Motor neuron (in vitro differentiated cells): ENCODE data around the gene RYR3. TPM values are rescaled to one million over a fixed set of nuclear protein-coding genes. Genes with fewer than 3 reads are reported as not detected.

Experiments
- ATAC-seq, 8 experiments: fragments of 200-7000 bp; cut with Tn5 transposase; replicated peaks in 6 of 8; 2 replicates each; pipeline ENCODE4 v1.8.0; 2021; ENCODE audit warnings: mild to moderate bottlenecking in 8 of 8, moderate library complexity in 8 of 8
- H3K27ac ChIP-seq, 2 donors: fragments of 250-450 bp; sonication (Bioruptor Pico); 2 replicates each; pipeline ENCODE4 v1.9.0; 2021; ENCODE audit warnings: antibody characterized with exemption in 2 of 2, mild to moderate bottlenecking in 2 of 2, moderate library complexity in 1 of 2
- H3K4me1 ChIP-seq, 2 donors: fragments of 250-450 bp; sonication (Bioruptor Pico); replicated peaks in 1 of 2; 2 replicates each; pipeline ENCODE4 v1.6.1; 2021; ENCODE audit warnings: antibody characterized with exemption in 2 of 2, mild to moderate bottlenecking in 2 of 2, moderate library complexity in 1 of 2
- H3K4me3 ChIP-seq, 5 donors: fragments of 250-450 bp; sonication (Bioruptor Pico); 2 replicates each; pipeline ENCODE4 v1.9.0; 2021; ENCODE audit warnings: antibody characterized with exemption in 5 of 5, mild to moderate bottlenecking in 5 of 5, moderate library complexity in 4 of 5
- WGBS, 10 experiments: fragments of 450-650 bp; shearing (Covaris generic); methylation state at CpG; one replicate each; pipeline ENCODE4 v1.0.0; 2022; 5-methylcytosine and 5-hydroxymethylcytosine counted together
- in situ Hi-C, 9 experiments: fragments of 400-800 bp; cut with MboI; loops; one replicate each; pipeline ENCODE4 v1.15.0; 2021; ENCODE audit warnings: low sequenced_read_pairs in 9 of 9, low pct_unique_long_range_greater_than_20kb in 2 of 9; ENCODE audit not compliant: unreplicated experiment in 9 of 9
- total RNA-seq, 8 experiments: library from RNA; unstranded; fragments of 300-600 nt; gene quantifications; 2 replicates each; pipeline versions ENCODE4 v1.2.3 to v1.2.4, GENCODE V29; 2022

Gene RYR3
- total RNA-seq = 1 to 10 TPM in 7 of 8 experiments, under 1 TPM in 1; 0.51 to 5.8 (median 2.2) TPM

DNA sequence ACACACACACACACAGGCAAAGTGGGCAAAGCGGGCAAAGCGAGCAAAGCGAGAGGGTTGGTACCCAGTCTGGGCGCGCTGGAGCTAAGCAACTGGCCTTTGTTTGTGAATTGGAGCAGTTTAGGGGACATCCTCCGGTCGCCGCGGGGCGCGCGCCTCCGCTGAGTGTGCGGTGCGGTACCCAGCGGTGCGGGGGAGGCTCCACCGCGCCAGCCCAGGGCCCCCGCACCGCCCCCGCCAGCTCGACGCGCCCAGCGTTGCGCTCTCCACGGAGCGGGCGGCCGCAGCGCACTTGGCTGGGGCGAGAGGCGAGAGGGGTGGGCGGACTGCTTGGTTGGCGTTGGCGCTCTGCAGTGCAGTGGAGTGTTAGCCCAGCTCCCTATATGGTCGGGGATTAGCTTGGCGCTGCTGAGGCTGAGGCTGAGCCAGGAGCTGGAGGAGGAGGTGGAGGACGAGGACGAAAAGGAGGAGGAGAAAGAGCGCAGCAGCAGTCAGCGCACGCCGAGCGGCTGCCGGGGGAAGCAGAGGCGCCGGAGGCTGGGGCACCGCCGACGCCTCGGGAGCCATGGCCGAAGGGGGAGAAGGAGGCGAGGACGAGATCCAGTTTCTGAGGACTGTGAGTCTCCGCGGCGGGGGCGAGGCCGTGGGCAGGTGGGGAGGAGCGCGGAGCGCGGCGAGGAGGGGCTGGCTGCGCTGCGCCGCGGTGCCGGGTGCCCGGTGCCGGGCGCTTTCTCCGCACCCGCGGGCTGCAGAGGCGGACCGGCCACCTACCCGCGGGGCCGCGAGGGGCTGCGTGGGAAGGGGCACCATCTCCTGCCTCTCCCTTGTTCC is at the start of gene RYR3:
Gene RYR3 (plus strand): TSS at position 487 of the 831 bp plus-strand sequence. CDS start 79 bp downstream, at position 566.
- peak within 1 kb of the TSS; percentile 43 to 68 (median 53) for H3K4me3 ChIP-seq
- WGBS, 10 experiments = 0 to 20% (median 7%) methylated on average over 1 to 12 of the region's 84 CpGs; no CpG with 5 or more reads in 3 of the 10 experiments
- H3K4me1 ChIP-seq = peaks cover under 1 to 1% of the 10 kb centered on the region in 2 donors
- in situ Hi-C loops = loop anchor here in 1 of 9 experiments (25.0 kb wide), 1 partner anchor 402 kb away; no protein-coding TSS in a partner anchor
- no peak within 1 kb of the TSS for H3K27ac ChIP-seq
- peak in 6 of 8 experiments; percentile 71 to 90 (median 87) for ATAC-seq

- ATAC-seq = no peak
- WGBS, 10 experiments = 0 to 75% (median 26%) methylated on average over 1 to 2 of the region's 2 CpGs
- H3K4me1 ChIP-seq = no peaks in the 10 kb centered on the region
- no peak overlapping the region for H3K4me3 ChIP-seq
- no peak overlapping the region for H3K27ac ChIP-seq
- in situ Hi-C loops = no loop called here
These were observed 48.5 kb upstream of the RYR3 start for GRCh38 chr15:33262306-33262705.

- Histone ChIP-seq H3K4me1 (no peaks in the 10 kb centered on the region), H3K27ac (no peak overlapping the region), H3K4me3 (no peak overlapping the region)
- in situ Hi-C loops = loop anchor here in 5 of 9 experiments (25.0 kb wide), 2 partner anchors 410 to 435 kb away; no protein-coding TSS in a partner anchor
- ATAC-seq = no peak
- WGBS, 10 experiments = 0 to 67% (median 8%) methylated on average over 1 of the region's 1 CpG; no CpG with 5 or more reads in 4 of the 10 experiments
These were observed 33.1 kb upstream of the RYR3 start for GRCh38 chr15:33277689-33278088.

DNA sequence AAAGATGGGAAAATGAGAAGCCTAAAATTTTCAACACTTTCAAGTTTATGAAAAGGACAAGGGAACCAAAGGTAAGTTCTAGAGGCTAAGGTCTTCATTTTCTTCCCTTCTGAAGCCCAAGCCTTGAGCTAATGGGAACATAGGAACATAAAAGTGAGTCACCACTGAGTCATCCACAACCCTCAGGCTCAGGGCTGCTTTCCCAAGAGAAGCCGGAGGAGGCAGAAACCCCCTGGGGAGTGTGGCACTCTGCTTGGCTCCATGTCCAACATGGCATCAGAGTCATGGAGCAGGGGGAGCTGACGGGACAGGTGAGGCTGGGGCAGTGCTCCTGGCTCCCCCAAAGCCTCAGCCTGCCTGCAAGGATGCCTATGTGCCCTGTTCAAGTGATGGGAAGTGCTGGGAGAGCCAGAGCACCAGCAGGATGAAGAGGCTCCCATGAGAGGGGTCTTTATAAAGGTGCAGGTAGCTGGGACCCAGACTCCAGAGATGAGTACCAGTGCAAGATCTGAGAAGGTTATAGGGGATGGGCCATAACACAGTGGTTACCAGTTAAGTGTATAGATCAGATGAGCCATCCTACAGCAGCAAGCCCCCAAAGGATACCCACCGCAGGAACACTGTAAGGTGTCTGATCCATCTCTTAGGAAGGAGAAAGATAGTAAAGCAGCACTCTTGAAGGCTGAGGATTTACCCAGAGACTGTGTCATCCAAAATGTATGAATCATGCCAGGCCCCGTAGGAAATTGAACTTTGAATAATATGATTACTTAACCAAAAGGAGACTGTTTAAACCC is 31.8 kb upstream of the RYR3 start:
- in situ Hi-C loops = loop anchor here in 5 of 9 experiments (25.0 kb wide), 2 partner anchors 408 to 433 kb away; no protein-coding TSS in a partner anchor
- no peak overlapping the region for H3K27ac ChIP-seq
- 0 to 83% (median 57%) methylated on average over 1 to 3 of the region's 4 CpGs; no CpG with 5 or more reads in 2 of the 10 experiments for WGBS, 10 experiments
- peak; percentile 58 to 99 (median 84) for ATAC-seq
- H3K4me1 ChIP-seq = no peaks in the 10 kb centered on the region
- H3K4me3 ChIP-seq = no peak overlapping the region

GRCh38 chr15:33279613-33280205 is 31.1 kb upstream of the RYR3 start:
- peak in 2 of 8 experiments; percentile 51 to 65 for ATAC-seq
- no peaks in the 10 kb centered on the region for H3K4me1 ChIP-seq
- in situ Hi-C loops = loop anchor here in 6 of 9 experiments (10.0 to 25.0 kb wide), 3 partner anchors 408 to 433 kb away; no protein-coding TSS in a partner anchor
- H3K27ac ChIP-seq = no peak overlapping the region
- H3K4me3 ChIP-seq = no peak overlapping the region
- 8 to 100% (median 87%) methylated on average over 1 to 6 of the region's 6 CpGs; no CpG with 5 or more reads in 1 of the 10 experiments for WGBS, 10 experiments

DNA sequence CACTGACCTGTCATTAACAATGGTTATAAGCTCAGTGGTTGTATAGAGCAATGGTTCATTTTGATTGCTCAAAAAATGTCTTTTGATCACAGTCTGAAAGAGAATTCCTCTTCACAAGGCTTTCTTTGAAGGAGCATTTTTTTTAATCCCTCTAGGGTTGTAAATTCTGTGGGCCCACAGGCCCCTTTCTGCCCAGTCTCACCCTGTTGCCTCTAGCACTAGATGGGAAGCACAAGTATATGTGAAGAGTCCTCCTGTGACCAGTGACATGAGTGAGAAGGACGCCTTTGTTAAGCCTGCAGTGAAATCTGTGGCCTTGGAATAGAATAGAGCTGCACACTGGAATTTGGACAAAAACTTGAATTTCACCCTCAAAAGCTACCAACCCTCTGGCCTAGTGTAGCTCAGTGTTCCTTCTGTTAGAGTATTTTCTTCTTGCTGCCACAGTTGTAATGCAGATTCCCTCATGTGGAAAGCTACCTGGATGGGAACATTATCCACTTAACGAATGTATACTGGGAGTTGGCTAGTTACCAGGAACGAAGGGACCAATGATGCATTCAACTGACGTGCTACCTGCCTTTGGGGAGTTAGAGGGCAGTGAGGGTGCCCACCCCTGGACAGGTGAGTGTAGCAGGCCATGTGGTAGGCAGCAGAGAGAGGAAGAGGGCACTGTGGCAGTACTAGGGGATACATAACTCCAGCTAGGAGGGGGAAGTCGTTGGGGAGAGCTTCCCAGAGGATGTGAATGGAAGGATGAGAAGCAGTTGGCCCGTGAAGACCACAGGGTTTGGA is 28.3 kb upstream of the RYR3 start:
- no peak overlapping the region for H3K4me3 ChIP-seq
- no peak overlapping the region for H3K27ac ChIP-seq
- no peak for ATAC-seq
- H3K4me1 ChIP-seq = no peaks in the 10 kb centered on the region
- in situ Hi-C loops = loop anchor here in 6 of 9 experiments (10.0 to 25.0 kb wide), 3 partner anchors 405 to 430 kb away; no protein-coding TSS in a partner anchor
- 25 to 93% (median 70%) methylated on average over 1 to 6 of the region's 6 CpGs; no CpG with 5 or more reads in 1 of the 10 experiments for WGBS, 10 experiments

DNA sequence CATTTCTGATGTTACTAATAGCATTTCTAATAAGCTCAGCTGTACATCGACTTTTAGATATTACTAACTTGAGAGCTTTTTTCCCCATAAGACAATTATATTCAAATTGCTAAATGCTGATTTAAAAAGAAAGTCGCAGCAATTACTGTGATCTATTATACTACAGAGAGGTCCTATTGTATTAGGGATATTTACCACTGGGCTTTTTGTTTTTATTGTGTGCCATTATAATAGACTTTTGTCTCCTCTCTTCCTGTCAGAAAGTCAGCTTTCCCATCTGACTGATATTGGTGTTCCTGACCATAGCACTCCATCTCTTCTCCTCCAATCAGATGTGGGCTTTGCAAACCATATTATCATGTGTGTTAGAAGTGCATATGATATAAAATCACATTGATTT is 27.2 kb upstream of the RYR3 start:
- H3K27ac ChIP-seq = no peak overlapping the region
- ATAC-seq = no peak
- in situ Hi-C loops = loop anchor here in 6 of 9 experiments (10.0 to 25.0 kb wide), 3 partner anchors 404 to 429 kb away; no protein-coding TSS in a partner anchor
- H3K4me3 ChIP-seq = no peak overlapping the region
- H3K4me1 ChIP-seq = no peaks in the 10 kb centered on the region
- 20 to 100% (median 80%) methylated on average over 1 to 2 of the region's 2 CpGs for WGBS, 10 experiments

DNA sequence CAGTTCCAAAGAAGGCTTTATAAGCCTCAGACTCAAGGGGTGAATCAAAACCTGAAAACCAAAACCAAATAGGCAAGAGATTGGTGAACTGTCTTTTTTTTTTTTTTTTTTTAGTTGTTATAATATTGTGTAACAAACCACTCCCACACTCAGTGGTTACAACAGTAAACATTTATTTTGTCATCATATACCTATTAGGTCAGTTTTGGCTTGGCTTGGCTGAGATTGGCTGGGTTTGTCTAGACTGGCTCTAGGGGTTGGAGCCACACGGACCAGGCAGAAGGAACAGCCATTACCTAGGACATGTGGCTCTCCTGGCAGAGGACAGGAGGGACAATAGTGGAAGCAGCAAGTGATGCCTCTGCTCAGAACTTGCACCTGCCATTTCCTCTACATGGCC is 26.4 kb upstream of the RYR3 start:
- in situ Hi-C loops = loop anchor here in 6 of 9 experiments (10.0 to 25.0 kb wide), 3 partner anchors 403 to 428 kb away; no protein-coding TSS in a partner anchor
- no peak for ATAC-seq
- no peak overlapping the region for H3K4me3 ChIP-seq
- no peaks in the 10 kb centered on the region for H3K4me1 ChIP-seq
- H3K27ac ChIP-seq = no peak overlapping the region
- WGBS, 10 experiments = 0 to 83% (median 60%) methylated on average over 1 of the region's 1 CpG; no CpG with 5 or more reads in 3 of the 10 experiments

- H3K4me3 ChIP-seq = no peak overlapping the region
- ATAC-seq = peak; percentile 48 to 90 (median 75)
- H3K4me1 ChIP-seq = no peaks in the 10 kb centered on the region
- no peak overlapping the region for H3K27ac ChIP-seq
- in situ Hi-C loops = loop anchor here in 6 of 9 experiments (10.0 to 25.0 kb wide), 3 partner anchors 394 to 419 kb away; no protein-coding TSS in a partner anchor
- WGBS, 10 experiments = 6 to 80% (median 28%) methylated on average over 1 to 7 of the region's 7 CpGs; no CpG with 5 or more reads in 1 of the 10 experiments
These were observed 18.0 kb upstream of the RYR3 start for GRCh38 chr15:33292717-33293307.

GRCh38 chr15:33293713-33294334 is 16.9 kb upstream of the RYR3 start:
- Histone ChIP-seq H3K27ac (no peak overlapping the region), H3K4me3 (no peak overlapping the region)

GRCh38 chr15:33296050-33296449 is 14.7 kb upstream of the RYR3 start:
- no peak overlapping the region for H3K4me3 ChIP-seq
- in situ Hi-C loops = loop anchor here in 6 of 9 experiments (10.0 to 25.0 kb wide), 3 partner anchors 391 to 416 kb away; no protein-coding TSS in a partner anchor
- ATAC-seq = no peak
- H3K27ac ChIP-seq = no peak overlapping the region
- no peaks in the 10 kb centered on the region for H3K4me1 ChIP-seq

More at GRCh38 chr15:33293713-33294334, 16.9 kb upstream of the RYR3 start:
- peak in 1 of 8 experiments; percentile 81 for ATAC-seq
- 0 to 95% (median 82%) methylated on average over 1 to 16 of the region's 19 CpGs; no CpG with 5 or more reads in 1 of the 10 experiments for WGBS, 10 experiments
- in situ Hi-C loops = loop anchor here in 6 of 9 experiments (10.0 to 25.0 kb wide), 3 partner anchors 393 to 418 kb away; no protein-coding TSS in a partner anchor
- no peaks in the 10 kb centered on the region for H3K4me1 ChIP-seq
